B cell (primary cell): ENCODE measurements around the gene SLC16A1. TPM values are rescaled to one million over a fixed set of nuclear protein-coding genes. Genes with fewer than 3 reads are reported as not detected.
A peak's percentile ranks its signal among the peaks of the same experiment; 100 is the strongest.

Experiments
- ATAC-seq: fragments of 200-7000 bp; cut with Tn5 transposase; one replicate; pipeline ENCODE4 v1.10.0; 2021; ENCODE audit warnings: low read depth, mild to moderate bottlenecking, moderate number of reproducible peaks, moderate library complexity
- CTCF ChIA-PET: fragments of 350-600 bp; sonication (Branson Sonifier 250); formaldehyde crosslinking; loops from one replicate; lab custom pipeline; 2021; ENCODE audit warnings: antibody characterized with exemption, inconsistent platforms; lab: Charles Lee
- POLR2A ChIA-PET: fragments of 350-600 bp; sonication (Branson Sonifier 250); formaldehyde crosslinking; loops from one replicate; lab custom pipeline; 2021; ENCODE audit warnings: antibody characterized with exemption; lab: Charles Lee
- DNase-seq: peaks from one replicate; pipeline ENCODE4 v3.0.0; 2013
- H2AFZ ChIP-seq: 2 replicates; pipeline ENCODE4 v1.6.1; 2012; ENCODE audit warnings: mild to moderate bottlenecking, low read depth, low read length; ENCODE audit not compliant: insufficient read depth, poor library complexity, severe bottlenecking
- H3K27ac ChIP-seq, 2 donors: 1 replicate in 1 of 2; 2 replicates in 1 of 2; pipeline ENCODE4 v1.5.1; 2012 to 2013; ENCODE audit warnings: low read length in 2 of 2, mild to moderate bottlenecking in 2 of 2, moderate library complexity in 1 of 2
- H3K27me3 ChIP-seq, 4 experiments: fragments of 200-600 bp in 1 of 4; sonication (generic) in 1 of 4; replicated peaks in 1 of 4; 1 replicate in 2 of 4; 2 replicates in 2 of 4; pipeline versions ENCODE4 v1.6.1 to v1.7.0; 2013 to 2016; ENCODE audit warnings: low read length in 3 of 4, mild to moderate bottlenecking in 2 of 4, mixed read lengths in 1 of 4, moderate library complexity in 1 of 4; ENCODE audit not compliant: insufficient read depth in 4 of 4, control insufficient read depth in 3 of 4; ENCODE audit errors: control extremely low read depth in 1 of 4
- H3K36me3 ChIP-seq, 2 experiments: replicated peaks in 1 of 2; 1 replicate in 1 of 2; 2 replicates in 1 of 2; pipeline versions ENCODE4 v1.6.1 to v1.7.1; 2013; ENCODE audit warnings: low read length in 1 of 2; ENCODE audit not compliant: insufficient read depth in 2 of 2, control insufficient read depth in 1 of 2; ENCODE audit errors: control extremely low read depth in 1 of 2, extremely low read depth in 1 of 2
- H3K4me1 ChIP-seq, 2 donors: fragments of 200-600 bp in 1 of 2; sonication (generic) in 1 of 2; 1 replicate in 1 of 2; 2 replicates in 1 of 2; pipeline versions ENCODE4 v1.5.1 to v1.6.1; 2013 to 2017; ENCODE audit warnings: low read length in 2 of 2; ENCODE audit not compliant: control insufficient read depth in 2 of 2, insufficient read depth in 2 of 2
- H3K4me2 ChIP-seq: replicated peaks from 2 replicates; pipeline ENCODE3; 2012; ENCODE audit warnings: mild to moderate bottlenecking, low read depth, low read length; ENCODE audit not compliant: poor library complexity, severe bottlenecking
- H3K4me3 ChIP-seq, 5 experiments: fragments of 200-600 bp in 1 of 5; sonication (generic) in 1 of 5; 1 replicate in 3 of 5; 2 replicates in 2 of 5; pipeline versions ENCODE4 v1.5.1 to v1.7.0; 2011 to 2016; ENCODE audit warnings: low read length in 4 of 5, mild to moderate bottlenecking in 4 of 5, low read depth in 2 of 5, control low read depth in 1 of 5, moderate library complexity in 1 of 5; ENCODE audit not compliant: insufficient read depth in 1 of 5; ENCODE audit errors: control extremely low read depth in 1 of 5, extremely low read depth in 1 of 5
- H3K79me2 ChIP-seq: fragments of 200-600 bp; sonication (generic); one replicate; pipeline ENCODE4 v1.6.0; 2016; ENCODE audit warnings: low read length; ENCODE audit not compliant: control insufficient read depth, insufficient read depth
- H3K9ac ChIP-seq: fragments of 200-600 bp; sonication (generic); 2 replicates; pipeline ENCODE4 v1.6.1; 2017; ENCODE audit warnings: mild to moderate bottlenecking, low read length, moderate library complexity
- H3K9me3 ChIP-seq, 3 donors: one replicate each; pipeline versions ENCODE4 v1.6.1 to v1.7.1; 2013; ENCODE audit warnings: low read length in 2 of 3; ENCODE audit not compliant: control insufficient read depth in 2 of 3, insufficient read depth in 1 of 3; ENCODE audit errors: control extremely low read depth in 1 of 3
- H4K20me1 ChIP-seq: 2 replicates; pipeline ENCODE4 v1.6.0; 2012; ENCODE audit warnings: mild to moderate bottlenecking, low read length; ENCODE audit not compliant: insufficient read depth, control insufficient read depth, poor library complexity, severe bottlenecking
- H3K27ac Mint-ChIP-seq: one replicate; pipeline ENCODE4 v1.8.0; 2021; ENCODE audit warnings: mixed read lengths
- H3K27me3 Mint-ChIP-seq: one replicate; pipeline ENCODE4 v1.8.0; 2021; ENCODE audit warnings: mixed read lengths
- H3K4me1 Mint-ChIP-seq: one replicate; pipeline ENCODE4 v1.8.0; 2021; ENCODE audit warnings: mixed read lengths
- H3K4me3 Mint-ChIP-seq: one replicate; pipeline ENCODE4 v1.8.0; 2021; ENCODE audit warnings: mixed read lengths
- H3K9me3 Mint-ChIP-seq: one replicate; pipeline ENCODE4 v1.8.0; 2022; ENCODE audit warnings: mixed read lengths; ENCODE audit not compliant: insufficient read depth
- CTCF ChIP-seq: fragments of 200-600 bp; IDR thresholded peaks from one replicate; pipeline ENCODE4 v1.8.0; 2022; ENCODE audit warnings: antibody characterized with exemption, mild to moderate bottlenecking
- EZH2 ChIP-seq: IDR thresholded peaks from 2 replicates; pipeline ENCODE4 v1.6.1; 2012; ENCODE audit warnings: borderline replicate concordance, low read depth, mild to moderate bottlenecking, moderate library complexity, low read length; ENCODE audit not compliant: insufficient read depth, poor library complexity, severe bottlenecking
- WGBS: methylation state at CpG from one replicate; pipeline ENCODE4 v1.1.5; 2013; ENCODE audit warnings: missing lambda C conversion rate; ENCODE audit not compliant: insufficient coverage; 5-methylcytosine and 5-hydroxymethylcytosine counted together
- intact Hi-C: fragments of 100-400 bp; cut with micrococcal nuclease; formaldehyde crosslinking; loops from one replicate; pipeline ENCODE4 v1.10.0; 2022
- polyA plus RNA-seq: library from polyadenylated mRNA; depleted of rRNA; stranded (reverse); fragments of >200 nt; gene quantifications from 2 replicates; pipeline ENCODE4 v1.2.3, GENCODE V29; 2012
- total RNA-seq, 2 donors: library from RNA; stranded (reverse); fragments of 120-200 nt in 1 of 2; gene quantifications; 1 replicate in 1 of 2; 2 replicates in 1 of 2; pipeline versions ENCODE4 v1.2.3 to v1.2.4, GENCODE V29; 2013 to 2022

SLC16A1 gene
- total and polyA plus RNA-seq, 2 donors (not counting 1 experiment from before 2014, with no cell fraction given) = 2.1 to 13.0 TPM

- Histone ChIP-seq H2AFZ (no peak overlapping the region), H3K79me2 (peaks cover 42% of the 10 kb centered on the region), H3K4me1 (peaks cover 26 to 30% of the 10 kb centered on the region in 2 donors), H3K9me3 (no peaks in the 10 kb centered on the region), H3K36me3 (no peaks in the 10 kb centered on the region), H3K4me2 (no peak overlapping the region), H3K4me3 (no peak overlapping the region), H4K20me1 (no peaks in the 10 kb centered on the region), H3K9ac (no peak overlapping the region), H3K27me3 (no peaks in the 10 kb centered on the region), H3K27ac (no peak overlapping the region)
- ATAC-seq (no peak), DNase-seq (no peak)
- ChIA-PET CTCF (interaction anchor here (1.5 to 1.9 kb wide), 3 partner anchors 89 to 237 kb away, joined by 4 to 6 read pairs (median 5); partner anchors contain the start of gene LRIG2), POLR2A (no interaction called here)
- H3K27ac Mint-ChIP-seq = peak overlapping the region; percentile 1
- no peaks in the 10 kb centered on the region for H3K27me3 Mint-ChIP-seq
- 100% methylated on average over 1 of the region's 4 CpGs for WGBS
- peak overlapping the region; percentile 99 for H3K4me3 Mint-ChIP-seq
- H3K9me3 Mint-ChIP-seq = no peaks in the 10 kb centered on the region
- H3K4me1 Mint-ChIP-seq = peaks cover 35% of the 10 kb centered on the region
- TF ChIP-seq EZH2 = no peak
- TF ChIP-seq CTCF = no peak
- intact Hi-C loops = loop anchor here (10.0 kb wide), 1 partner anchor 1761 kb away; the partner anchor contains the start of gene NRAS
Measured at GRCh38 chr1:112954017-112954650, 1.9 kb downstream of the SLC16A1 start.

GRCh38 chr1:112950426-112950825 is 5.6 kb downstream of the SLC16A1 start:
- Mint-ChIP-seq H3K27me3 (no peaks in the 10 kb centered on the region), H3K27ac (no peak overlapping the region), H3K4me1 (peaks cover 11% of the 10 kb centered on the region), H3K9me3 (no peaks in the 10 kb centered on the region), H3K4me3 (no peak overlapping the region)
- no peak overlapping the region for H3K9ac ChIP-seq
- H3K27ac ChIP-seq = no peak overlapping the region
- CTCF ChIA-PET = interaction anchor here (1.6 kb wide), 1 partner anchor 70 kb away, joined by 3 read pairs; no protein-coding TSS in a partner anchor
- TF ChIP-seq EZH2 (no peak), CTCF (no peak)
- H3K4me1 ChIP-seq = peaks cover 8 to 10% of the 10 kb centered on the region in 2 donors
- ATAC-seq = no peak
- H3K4me3 ChIP-seq = no peak overlapping the region
- no CpG with 5 or more reads among the region's 1 CpG for WGBS
- no peaks in the 10 kb centered on the region for H3K9me3 ChIP-seq
- POLR2A ChIA-PET = interaction anchor here (0.5 to 0.6 kb wide), 2 partner anchors 15 to 814 kb away, joined by 3 read pairs; no protein-coding TSS in a partner anchor
- H3K27me3 ChIP-seq = no peaks in the 10 kb centered on the region
- peaks cover 31% of the 10 kb centered on the region for H3K79me2 ChIP-seq
- no peak overlapping the region for H2AFZ ChIP-seq
- DNase-seq = no peak
- no peaks in the 10 kb centered on the region for H4K20me1 ChIP-seq
- H3K36me3 ChIP-seq = no peaks in the 10 kb centered on the region
- H3K4me2 ChIP-seq = no peak overlapping the region
- intact Hi-C loops = loop anchor here (10.0 kb wide), 1 partner anchor 1764 kb away; the partner anchor contains the start of gene NRAS
